ENCODE data around the gene SYCP1. TPM values are rescaled to one million over a fixed set of nuclear protein-coding genes. Genes with fewer than 3 reads are reported as not detected.
"Not testable (repeated sequence)": the region's sequence is repeated elsewhere in the genome, so short reads cannot be mapped to it uniquely, and the experiment has no call there.

Gene SYCP1
- total RNA-seq, 1 experiment from 2014 or later, result not detected

GRCh38 chr1:115012434-115012833 lies 157.8 kb downstream of the SYCP1 start:
- DNase-seq, result no peak
- Histone ChIP-seq H3K4me3 (no peak overlapping the region), H3K27me3 (no peaks in the 10 kb centered on the region), H3K27ac (no peak overlapping the region), H3K9me3 (replicated peaks) (no peaks in the 10 kb centered on the region), H3K36me3 (no peaks in the 10 kb centered on the region), H3K4me1 (no peaks in the 10 kb centered on the region)

GRCh38 chr1:115013792-115014191 lies 159.1 kb downstream of the SYCP1 start:
- H3K36me3 ChIP-seq, result no peaks in the 10 kb centered on the region
- H3K4me1 ChIP-seq, result no peaks in the 10 kb centered on the region
- no peak overlapping the region for H3K4me3 ChIP-seq
- H3K27me3 ChIP-seq, result no peaks in the 10 kb centered on the region
- no peak for DNase-seq
- H3K27ac ChIP-seq, result no peak overlapping the region
- H3K9me3 ChIP-seq (replicated peaks), result no peaks in the 10 kb centered on the region

GRCh38 chr1:115019549-115019948 lies 164.9 kb downstream of the SYCP1 start:
- not testable (repeated sequence) for H3K27ac ChIP-seq; H3K4me3 ChIP-seq; H3K27me3 ChIP-seq; H3K4me1 ChIP-seq; DNase-seq; H3K9me3 ChIP-seq (replicated peaks); H3K36me3 ChIP-seq

DNA sequence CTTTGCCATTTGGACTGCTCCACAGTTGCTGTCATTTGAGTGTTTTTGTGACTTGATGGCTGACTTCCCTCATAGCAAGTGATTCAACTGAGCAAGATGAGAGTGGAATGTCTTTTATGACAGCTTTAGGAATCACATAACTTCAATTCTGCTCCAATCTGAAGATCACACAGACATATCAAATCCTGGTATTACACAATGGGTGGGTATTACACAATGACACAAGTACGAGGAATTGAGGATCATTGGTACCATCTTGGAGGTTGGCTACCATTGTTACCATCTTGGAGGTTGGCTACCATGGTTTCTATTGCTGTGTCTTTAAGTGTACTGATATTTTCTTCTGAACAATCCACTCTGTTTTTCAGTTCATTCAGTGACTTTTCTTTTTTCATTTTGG lies 166.5 kb downstream of the SYCP1 start:
- DNase-seq, result no peak
- Histone ChIP-seq H3K4me1 (no peaks in the 10 kb centered on the region), H3K27me3 (no peaks in the 10 kb centered on the region), H3K4me3 (no peak overlapping the region), H3K27ac (no peak overlapping the region), H3K9me3 (replicated peaks) (no peaks in the 10 kb centered on the region), H3K36me3 (no peaks in the 10 kb centered on the region)

- no peak for DNase-seq
- Histone ChIP-seq H3K36me3 (no peaks in the 10 kb centered on the region), H3K27me3 (no peaks in the 10 kb centered on the region), H3K4me1 (no peaks in the 10 kb centered on the region), H3K27ac (no peak overlapping the region), H3K9me3 (replicated peaks) (no peaks in the 10 kb centered on the region), H3K4me3 (no peak overlapping the region)
Measured at GRCh38 chr1:115023593-115023992, 168.9 kb downstream of the SYCP1 start.

DNA sequence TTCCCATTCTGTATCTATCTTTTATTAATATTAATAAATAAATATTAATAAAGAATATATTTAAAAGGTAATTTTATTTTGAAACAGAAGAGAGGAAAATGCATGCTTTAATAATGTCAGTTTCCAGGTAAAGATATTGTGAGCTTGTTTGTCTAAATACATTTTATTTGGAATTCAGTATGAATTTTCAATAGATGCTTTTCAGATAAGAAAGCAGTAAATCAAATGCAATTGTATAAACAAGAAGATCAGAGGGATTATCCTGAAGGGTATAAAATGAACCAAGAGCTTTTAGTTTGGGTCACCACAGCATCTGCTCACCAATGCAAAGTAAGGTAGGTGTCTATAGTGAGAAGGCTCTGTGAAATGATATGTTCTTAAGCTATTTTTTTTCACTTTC lies 174.9 kb downstream of the SYCP1 start, which contains the start of gene TSHB:
TSHB (plus strand) TSS at position 301 of the 400 bp plus-strand sequence. CDS start 3,537 bp downstream, outside the sequence.
- Histone ChIP-seq H3K36me3 (no peaks in the 10 kb centered on the region), H3K27ac (no peak within 1 kb of the TSS), H3K9me3 (replicated peaks) (no peaks in the 10 kb centered on the region), H3K4me1 (no peaks in the 10 kb centered on the region), H3K4me3 (no peak within 1 kb of the TSS), H3K27me3 (peaks cover 9% of the 10 kb centered on the region; the same call in 1 of the 2 replicates)
- no peak for DNase-seq

- no peak for DNase-seq
- no peak overlapping the region for H3K27ac ChIP-seq
- no peaks in the 10 kb centered on the region for H3K9me3 ChIP-seq (replicated peaks)
- no peaks in the 10 kb centered on the region for H3K36me3 ChIP-seq
- no peak overlapping the region for H3K4me3 ChIP-seq
- peaks cover 9% of the 10 kb centered on the region; the same call in 1 of the 2 replicates for H3K27me3 ChIP-seq
- H3K4me1 ChIP-seq, result no peaks in the 10 kb centered on the region
Measured at GRCh38 chr1:115031595-115031994, 176.9 kb downstream of the SYCP1 start.

DNA sequence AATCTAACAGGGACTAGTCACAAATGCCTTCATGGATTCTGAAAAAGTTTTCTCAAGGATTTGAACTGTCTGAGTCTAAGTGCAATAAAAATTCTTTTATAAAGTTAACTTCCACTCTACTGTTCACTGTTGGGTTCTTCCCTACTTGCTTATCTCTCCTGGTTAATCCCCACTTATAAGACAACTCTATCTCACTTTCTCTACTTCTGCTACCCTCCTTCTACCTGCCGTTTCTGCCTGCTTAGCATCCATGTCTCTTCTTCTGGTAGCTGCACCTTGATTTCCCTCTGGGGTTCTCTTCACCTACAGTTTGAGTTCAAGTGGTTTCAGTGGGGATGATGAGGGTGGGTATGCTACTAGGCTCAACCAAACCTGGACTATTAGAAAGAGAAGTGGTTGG lies 181.0 kb downstream of the SYCP1 start:
- no peak overlapping the region for H3K27ac ChIP-seq
- no peaks in the 10 kb centered on the region for H3K4me1 ChIP-seq
- no peak for DNase-seq
- H3K4me3 ChIP-seq, result no peak overlapping the region
- H3K36me3 ChIP-seq, result no peaks in the 10 kb centered on the region
- no peaks in the 10 kb centered on the region for H3K9me3 ChIP-seq (replicated peaks)
- H3K27me3 ChIP-seq, result no peaks in the 10 kb centered on the region

- Histone ChIP-seq H3K4me3 (no peak overlapping the region), H3K27me3 (no peaks in the 10 kb centered on the region), H3K4me1 (no peaks in the 10 kb centered on the region), H3K9me3 (replicated peaks) (no peaks in the 10 kb centered on the region), H3K27ac (no peak overlapping the region), H3K36me3 (no peaks in the 10 kb centered on the region)
- no peak for DNase-seq
Measured at GRCh38 chr1:115036814-115037507, 182.3 kb downstream of the SYCP1 start.

- no peaks in the 10 kb centered on the region for H3K4me1 ChIP-seq
- no peaks in the 10 kb centered on the region for H3K36me3 ChIP-seq
- no peak overlapping the region for H3K27ac ChIP-seq
- no peak for DNase-seq
- no peaks in the 10 kb centered on the region for H3K9me3 ChIP-seq (replicated peaks)
- H3K4me3 ChIP-seq, result no peak overlapping the region
- H3K27me3 ChIP-seq, result no peaks in the 10 kb centered on the region
Measured at GRCh38 chr1:115040501-115040900, 185.8 kb downstream of the SYCP1 start.

GRCh38 chr1:115041654-115042053 lies 187.0 kb downstream of the SYCP1 start:
- DNase-seq, result peak in 1 of 2 experiments; percentile 41
- Histone ChIP-seq H3K36me3 (no peaks in the 10 kb centered on the region), H3K9me3 (replicated peaks) (no peaks in the 10 kb centered on the region), H3K4me3 (no peak overlapping the region), H3K4me1 (no peaks in the 10 kb centered on the region), H3K27me3 (no peaks in the 10 kb centered on the region), H3K27ac (no peak overlapping the region)

Other genes starting within 250 kb of the SYCP1 start
- 1.7 and 2.1 TPM in 2 replicates for gene DENND2C, start 184.8 kb upstream of the SYCP1 start, total RNA-seq (2014; rRNA removed; shearing (Covaris generic))
- not detected in 2 replicates for gene AMPD1, start 159.3 kb upstream of the SYCP1 start, total RNA-seq (2014; rRNA removed; shearing (Covaris generic))
- gene NRAS, start 138.1 kb upstream of the SYCP1 start, total RNA-seq (2014; rRNA removed; shearing (Covaris generic)), result 69.4 and 74.9 TPM in 2 replicates
- 674 and 704 TPM in 2 replicates for gene CSDE1, start 96.9 kb upstream of the SYCP1 start, total RNA-seq (2014; rRNA removed; shearing (Covaris generic))
- gene SIKE1, start 74.2 kb upstream of the SYCP1 start, total RNA-seq (2014; rRNA removed; shearing (Covaris generic)), result 74.1 and 80.9 TPM in 2 replicates
- not detected in 2 replicates for gene TSHB, start 175.0 kb downstream of the SYCP1 start, total RNA-seq (2014; rRNA removed; shearing (Covaris generic))
- 0.02 TPM in 1 of 2 replicates, not detected in the other for gene TSPAN2, start 234.6 kb downstream of the SYCP1 start, total RNA-seq (2014; rRNA removed; shearing (Covaris generic))